ENCODE results near the gene TRAIP. TPM values are rescaled to one million over a fixed set of nuclear protein-coding genes. Genes with fewer than 3 reads are reported as not detected.

TRAIP gene
- total and polyA plus RNA-seq, 2 donors (not counting 1 experiment from before 2014, with no cell fraction given), result 5.0 to 8.7 TPM

- Histone ChIP-seq H2AFZ (ENCODE audit: insufficient read depth, low read depth, low read length, poor library complexity, severe bottlenecking) (no peak overlapping the region), H3K79me2 (ENCODE audit: control insufficient read depth, insufficient read depth, low read length) (peaks cover 99% of the 10 kb centered on the region), H3K4me1 (ENCODE audit: control insufficient read depth in 2 of 2, insufficient read depth in 2 of 2, low read length in 2 of 2) (peaks cover 7 to 15% of the 10 kb centered on the region in 2 donors), H4K20me1 (ENCODE audit: control insufficient read depth, insufficient read depth, low read length, poor library complexity, severe bottlenecking) (peaks cover 54% of the 10 kb centered on the region), H3K9me3 (ENCODE audit: control extremely low read depth in 1 of 3, control insufficient read depth in 2 of 3, insufficient read depth in 1 of 3, low read length in 2 of 3) (no peaks in the 10 kb centered on the region), H3K36me3 (replicated peaks in 1 of 2; ENCODE audit: control extremely low read depth in 1 of 2, control insufficient read depth in 1 of 2, extremely low read depth in 1 of 2, insufficient read depth in 2 of 2, low read length in 1 of 2) (peaks cover 8 to 28% of the 10 kb centered on the region in 2 experiments), H3K9ac (ENCODE audit: low read length) (no peak overlapping the region), H3K27ac (ENCODE audit: low read length in 2 of 2) (no peak overlapping the region), H3K4me3 (ENCODE audit: control extremely low read depth in 1 of 5, extremely low read depth in 1 of 5, insufficient read depth in 1 of 5, low read depth in 2 of 5, low read length in 4 of 5) (no peak overlapping the region), H3K4me2 (replicated peaks; ENCODE audit: low read depth, low read length, poor library complexity, severe bottlenecking) (no peak overlapping the region), H3K27me3 (replicated peaks in 1 of 4; ENCODE audit: control extremely low read depth in 1 of 4, control insufficient read depth in 3 of 4, insufficient read depth in 4 of 4, low read length in 3 of 4) (no peaks in the 10 kb centered on the region)
- POLR2A ChIA-PET, result no interaction called here
- Mint-ChIP-seq H3K27ac (no peak overlapping the region), H3K4me3 (no peak overlapping the region), H3K27me3 (no peaks in the 10 kb centered on the region), H3K9me3 (ENCODE audit: insufficient read depth) (no peaks in the 10 kb centered on the region), H3K4me1 (peaks cover 30% of the 10 kb centered on the region)
- TF ChIP-seq EZH2 (IDR thresholded peaks at IDR 0.05; ENCODE audit: borderline replicate concordance, insufficient read depth, low read depth, low read length, poor library complexity, severe bottlenecking), result no peak
- TF ChIP-seq CTCF (IDR thresholded peaks at IDR 0.05), result no peak
- intact Hi-C loops (cut with micrococcal nuclease), result loop anchor here (10.0 kb wide), 1 partner anchor 54 kb away; no protein-coding TSS in a partner anchor
- CTCF ChIA-PET, result interaction anchor here (0.6 kb wide), 1 partner anchor 1997 kb away, joined by 3 read pairs; no protein-coding TSS in a partner anchor
- no peak for DNase-seq
- WGBS (ENCODE audit: insufficient coverage), result 100% methylated on average over 2 of the region's 4 CpGs
- ATAC-seq (ENCODE audit: low read depth), result no peak
Observed at GRCh38 chr3:49780080-49780974, 76.0 kb downstream of the TRAIP start.
